ENCODE measurements around the gene RBKS.

DNA sequence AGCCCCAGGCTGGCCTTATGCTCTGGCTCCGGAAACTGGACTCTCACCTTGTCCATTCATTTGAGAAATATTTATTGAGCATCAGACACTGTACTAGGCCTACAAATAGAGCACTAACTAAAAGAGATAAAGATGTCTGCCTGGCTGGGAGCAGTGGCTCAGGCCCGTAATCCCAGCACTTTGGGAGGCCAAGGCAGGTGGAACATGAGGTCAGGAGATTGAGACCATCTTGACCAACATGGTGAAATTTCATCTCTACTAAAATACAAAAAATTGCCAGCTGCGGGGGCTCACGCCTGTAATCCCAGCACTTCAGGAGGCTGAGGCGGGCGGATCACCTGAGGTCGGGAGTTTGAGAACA is 126.3 kb downstream of the RBKS start:
- TF ChIP-seq, protein P1, sequence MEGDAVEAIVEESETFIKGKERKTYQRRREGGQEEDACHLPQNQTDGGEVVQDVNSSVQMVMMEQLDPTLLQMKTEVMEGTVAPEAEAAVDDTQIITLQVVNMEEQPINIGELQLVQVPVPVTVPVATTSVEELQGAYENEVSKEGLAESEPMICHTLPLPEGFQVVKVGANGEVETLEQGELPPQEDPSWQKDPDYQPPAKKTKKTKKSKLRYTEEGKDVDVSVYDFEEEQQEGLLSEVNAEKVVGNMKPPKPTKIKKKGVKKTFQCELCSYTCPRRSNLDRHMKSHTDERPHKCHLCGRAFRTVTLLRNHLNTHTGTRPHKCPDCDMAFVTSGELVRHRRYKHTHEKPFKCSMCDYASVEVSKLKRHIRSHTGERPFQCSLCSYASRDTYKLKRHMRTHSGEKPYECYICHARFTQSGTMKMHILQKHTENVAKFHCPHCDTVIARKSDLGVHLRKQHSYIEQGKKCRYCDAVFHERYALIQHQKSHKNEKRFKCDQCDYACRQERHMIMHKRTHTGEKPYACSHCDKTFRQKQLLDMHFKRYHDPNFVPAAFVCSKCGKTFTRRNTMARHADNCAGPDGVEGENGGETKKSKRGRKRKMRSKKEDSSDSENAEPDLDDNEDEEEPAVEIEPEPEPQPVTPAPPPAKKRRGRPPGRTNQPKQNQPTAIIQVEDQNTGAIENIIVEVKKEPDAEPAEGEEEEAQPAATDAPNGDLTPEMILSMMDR (conservative IDR thresholded peaks at IDR 0.05 in 1 of 2, IDR thresholded peaks at IDR 0.05 in 1 of 2; ENCODE audit: extremely low read depth in 1 of 2, insufficient read depth in 1 of 2, low read depth in 1 of 2, low read length in 2 of 2): no peak
- no peak for TF ChIP-seq EZH2 (IDR thresholded peaks at IDR 0.05; ENCODE audit: borderline replicate concordance, low read length)

All from mammary epithelial cell (primary cell).